Smooth muscle cell (in vitro differentiated cells): ENCODE measurements around the gene B2M. TPM values are rescaled to one million over a fixed set of nuclear protein-coding genes. Genes with fewer than 3 reads are reported as not detected.

Experiments used
- DNase-seq: peaks from one replicate; lab custom pipeline; 2025; ENCODE audit not compliant: unreplicated experiment; lab: John Stamatoyannopoulos, UW
- H2AFZ ChIP-seq: fragments of 200-600 bp; sonication (generic); 2 replicates; pipeline ENCODE4 v1.6.0; 2016; ENCODE audit warnings: antibody characterized with exemption, low read depth, mild to moderate bottlenecking
- H3F3A ChIP-seq: fragments of 200-600 bp; sonication (generic); 2 replicates; pipeline ENCODE4 v1.6.0; 2017; ENCODE audit warnings: antibody characterized with exemption, low read depth
- H3K27ac ChIP-seq: fragments of 200-600 bp; sonication (generic); 2 replicates; pipeline ENCODE4 v1.5.1; 2016; ENCODE audit warnings: low read depth, mild to moderate bottlenecking
- H3K27me3 ChIP-seq: fragments of 200-600 bp; sonication (generic); 2 replicates; pipeline ENCODE4 v1.6.1; 2016; ENCODE audit warnings: low read depth, mild to moderate bottlenecking
- H3K36me3 ChIP-seq: fragments of 200-600 bp; sonication (generic); 2 replicates; pipeline ENCODE4 v1.5.1; 2016; ENCODE audit warnings: low read depth
- H3K4me1 ChIP-seq: fragments of 200-600 bp; sonication (generic); 2 replicates; pipeline ENCODE4 v1.5.1; 2016; ENCODE audit warnings: low read depth
- H3K4me2 ChIP-seq: fragments of 200-600 bp; sonication (generic); 2 replicates; pipeline ENCODE4 v1.6.0; 2016; ENCODE audit warnings: mild to moderate bottlenecking
- H3K4me3 ChIP-seq: fragments of 200-600 bp; sonication (generic); 2 replicates; pipeline ENCODE4 v1.5.1; 2016; ENCODE audit warnings: mild to moderate bottlenecking
- H3K79me2 ChIP-seq: fragments of 200-600 bp; sonication (generic); 2 replicates; pipeline ENCODE4 v1.6.0; 2016; ENCODE audit warnings: low read depth, mild to moderate bottlenecking
- H3K9ac ChIP-seq: fragments of 200-600 bp; sonication (generic); 2 replicates; pipeline ENCODE4 v1.6.0; 2016; ENCODE audit warnings: low read depth
- H3K9me3 ChIP-seq: fragments of 200-600 bp; sonication (generic); replicated peaks from 2 replicates; pipeline ENCODE4 v1.5.1; 2016; ENCODE audit warnings: low read depth
- H4K20me1 ChIP-seq: fragments of 200-600 bp; sonication (generic); 2 replicates; pipeline ENCODE4 v1.6.0; 2016; ENCODE audit warnings: low read depth
- WGBS: methylation state at CpG from one replicate; pipeline ENCODE4 v1.1.7; 2016; ENCODE audit warnings: low lambda C conversion rate; 5-methylcytosine and 5-hydroxymethylcytosine counted together
- polyA plus RNA-seq: library from polyadenylated mRNA; unstranded; fragments of >200 nt; fragmentation: Nextera tagmentation; extraction: Ambion mirVana; gene quantifications from 2 replicates; pipeline ENCODE4 v1.2.1, GENCODE V29; 2016
- total RNA-seq: library from RNA; depleted of rRNA; stranded (reverse); fragments of >200 nt; gene quantifications from 2 replicates; pipeline ENCODE4 v1.2.3, GENCODE V29; 2014
- TF ChIP-seq, protein P1 (sequence below): fragments of 200-600 bp; sonication (generic); IDR thresholded peaks from 2 replicates; pipeline ENCODE4 v1.5.1; 2017; ENCODE audit warnings: borderline replicate concordance, mild to moderate bottlenecking, antibody characterized with exemption; ENCODE audit not compliant: insufficient read depth, poor library complexity, severe bottlenecking

The B2M gene
- total and polyA plus RNA-seq, 2 experiments from 2014 or later: 1,861 to 2,067 TPM

DNA sequence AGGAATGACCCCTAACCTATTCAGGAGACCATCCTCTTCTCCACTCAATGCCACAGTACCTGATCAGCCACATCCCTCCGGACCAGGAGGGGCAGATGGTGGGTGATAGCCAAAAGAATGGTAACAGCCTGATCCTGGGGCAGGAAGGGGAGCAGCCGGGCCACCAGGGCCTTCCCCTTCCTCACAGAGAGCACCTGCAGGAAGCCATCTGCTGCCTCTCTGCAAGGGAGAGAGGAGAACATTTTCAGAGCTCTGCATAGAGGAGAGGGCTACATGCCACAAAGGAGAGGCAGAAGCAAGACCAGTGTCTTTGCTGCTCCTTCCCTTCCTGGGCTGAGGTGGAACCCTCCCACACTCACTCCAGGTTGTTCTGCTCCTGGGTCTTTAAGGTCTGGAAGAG is 42.4 kb upstream of the B2M start:
- TF ChIP-seq, protein P1, sequence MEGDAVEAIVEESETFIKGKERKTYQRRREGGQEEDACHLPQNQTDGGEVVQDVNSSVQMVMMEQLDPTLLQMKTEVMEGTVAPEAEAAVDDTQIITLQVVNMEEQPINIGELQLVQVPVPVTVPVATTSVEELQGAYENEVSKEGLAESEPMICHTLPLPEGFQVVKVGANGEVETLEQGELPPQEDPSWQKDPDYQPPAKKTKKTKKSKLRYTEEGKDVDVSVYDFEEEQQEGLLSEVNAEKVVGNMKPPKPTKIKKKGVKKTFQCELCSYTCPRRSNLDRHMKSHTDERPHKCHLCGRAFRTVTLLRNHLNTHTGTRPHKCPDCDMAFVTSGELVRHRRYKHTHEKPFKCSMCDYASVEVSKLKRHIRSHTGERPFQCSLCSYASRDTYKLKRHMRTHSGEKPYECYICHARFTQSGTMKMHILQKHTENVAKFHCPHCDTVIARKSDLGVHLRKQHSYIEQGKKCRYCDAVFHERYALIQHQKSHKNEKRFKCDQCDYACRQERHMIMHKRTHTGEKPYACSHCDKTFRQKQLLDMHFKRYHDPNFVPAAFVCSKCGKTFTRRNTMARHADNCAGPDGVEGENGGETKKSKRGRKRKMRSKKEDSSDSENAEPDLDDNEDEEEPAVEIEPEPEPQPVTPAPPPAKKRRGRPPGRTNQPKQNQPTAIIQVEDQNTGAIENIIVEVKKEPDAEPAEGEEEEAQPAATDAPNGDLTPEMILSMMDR: no peak
- H3K27me3 ChIP-seq: no peaks in the 10 kb centered on the region
- H3K36me3 ChIP-seq: no peaks in the 10 kb centered on the region
- no peak overlapping the region for H2AFZ ChIP-seq
- no peak overlapping the region for H3K27ac ChIP-seq
- no peaks in the 10 kb centered on the region for H3K79me2 ChIP-seq
- no peak overlapping the region for H3K4me2 ChIP-seq
- H3K4me1 ChIP-seq: no peaks in the 10 kb centered on the region
- DNase-seq: no peak
- no peaks in the 10 kb centered on the region for H3K9me3 ChIP-seq
- H3K4me3 ChIP-seq: no peak overlapping the region
- H4K20me1 ChIP-seq: no peaks in the 10 kb centered on the region
- 83% methylated on average over 2 of the region's 2 CpGs for WGBS
- H3F3A ChIP-seq: no peaks in the 10 kb centered on the region
- H3K9ac ChIP-seq: no peak overlapping the region

GRCh38 chr15:44670087-44670950 is 41.0 kb upstream of the B2M start:
- H3F3A ChIP-seq: no peaks in the 10 kb centered on the region
- no peak overlapping the region for H3K27ac ChIP-seq
- H3K4me2 ChIP-seq: no peak overlapping the region
- no peaks in the 10 kb centered on the region for H3K27me3 ChIP-seq
- no peaks in the 10 kb centered on the region for H3K4me1 ChIP-seq
- H3K9ac ChIP-seq: no peak overlapping the region
- no peak for DNase-seq
- TF ChIP-seq, protein P1: no peak
- no peaks in the 10 kb centered on the region for H3K79me2 ChIP-seq
- no peak overlapping the region for H3K4me3 ChIP-seq
- no peaks in the 10 kb centered on the region for H4K20me1 ChIP-seq
- H3K9me3 ChIP-seq: no peaks in the 10 kb centered on the region
- 84% methylated on average over 6 of the region's 6 CpGs for WGBS
- H2AFZ ChIP-seq: no peak overlapping the region
- no peaks in the 10 kb centered on the region for H3K36me3 ChIP-seq

DNA sequence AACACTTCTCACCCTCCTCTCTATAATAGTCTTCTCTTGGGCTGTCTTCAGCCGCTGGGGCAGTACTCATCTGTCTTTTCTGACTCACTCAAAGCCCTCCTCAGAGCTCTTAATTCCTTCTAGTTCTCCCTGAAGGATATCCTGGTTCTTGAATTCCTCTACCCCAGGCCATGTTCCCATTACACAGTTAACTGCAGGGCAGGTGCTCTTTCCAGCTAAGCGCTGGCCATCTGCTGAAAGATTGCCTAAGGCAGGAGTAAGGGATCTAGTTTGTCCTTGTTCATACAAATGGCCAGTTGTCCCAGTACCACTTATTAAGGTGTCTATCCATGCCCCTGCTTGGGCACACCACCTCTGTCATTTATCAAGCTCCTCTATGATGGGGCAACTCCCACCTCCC is 37.7 kb upstream of the B2M start:
- no peak overlapping the region for H3K4me3 ChIP-seq
- H3K9me3 ChIP-seq: no peaks in the 10 kb centered on the region
- 85% methylated on average over 2 of the region's 2 CpGs for WGBS
- no peak overlapping the region for H3K9ac ChIP-seq
- no peak overlapping the region for H3K27ac ChIP-seq
- H3K36me3 ChIP-seq: no peaks in the 10 kb centered on the region
- no peak overlapping the region for H3K4me2 ChIP-seq
- DNase-seq: no peak
- no peaks in the 10 kb centered on the region for H3K4me1 ChIP-seq
- H3K79me2 ChIP-seq: no peaks in the 10 kb centered on the region
- TF ChIP-seq, protein P1: no peak
- no peaks in the 10 kb centered on the region for H4K20me1 ChIP-seq
- H3K27me3 ChIP-seq: no peaks in the 10 kb centered on the region
- H2AFZ ChIP-seq: no peak overlapping the region
- no peaks in the 10 kb centered on the region for H3F3A ChIP-seq

GRCh38 chr15:44675911-44676310 is 35.4 kb upstream of the B2M start:
- Histone ChIP-seq H3K4me3 (no peak overlapping the region), H4K20me1 (no peaks in the 10 kb centered on the region), H3K9ac (no peak overlapping the region), H3K4me2 (no peak overlapping the region), H3K9me3 (no peaks in the 10 kb centered on the region), H2AFZ (no peak overlapping the region), H3K27ac (no peak overlapping the region), H3K4me1 (no peaks in the 10 kb centered on the region), H3K36me3 (no peaks in the 10 kb centered on the region), H3F3A (no peaks in the 10 kb centered on the region), H3K27me3 (no peaks in the 10 kb centered on the region), H3K79me2 (no peaks in the 10 kb centered on the region)
- no peak for DNase-seq
- WGBS: 90% methylated on average over 5 of the region's 5 CpGs
- TF ChIP-seq, protein P1: no peak
